ENCODE data around the gene KRT15.

Gene KRT15

DNA sequence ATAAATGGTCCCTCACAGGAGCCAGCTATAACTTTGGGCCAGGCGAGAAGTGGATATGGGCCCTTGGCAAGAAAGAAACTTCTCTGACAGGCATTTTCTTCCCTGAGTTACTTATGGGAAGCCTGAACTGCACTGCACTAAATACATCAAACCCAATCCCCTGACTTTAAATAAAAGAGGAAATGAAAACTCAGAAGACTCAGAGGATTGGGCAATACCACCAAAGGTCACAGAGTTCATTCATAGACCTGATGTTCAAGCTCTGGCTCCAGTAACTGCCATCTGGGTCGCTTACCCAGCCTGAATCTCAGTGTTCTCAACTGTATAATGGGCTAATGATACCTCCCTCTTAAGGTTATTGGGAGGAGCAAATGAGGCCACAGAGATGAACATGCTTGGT is 38.6 kb downstream of the KRT15 start:
- no peak for TF ChIP-seq CTCF (IDR thresholded peaks at IDR 0.05; ENCODE audit: low read depth, low read length)
- H3K9me3 ChIP-seq, result no peaks in the 10 kb centered on the region

DNA sequence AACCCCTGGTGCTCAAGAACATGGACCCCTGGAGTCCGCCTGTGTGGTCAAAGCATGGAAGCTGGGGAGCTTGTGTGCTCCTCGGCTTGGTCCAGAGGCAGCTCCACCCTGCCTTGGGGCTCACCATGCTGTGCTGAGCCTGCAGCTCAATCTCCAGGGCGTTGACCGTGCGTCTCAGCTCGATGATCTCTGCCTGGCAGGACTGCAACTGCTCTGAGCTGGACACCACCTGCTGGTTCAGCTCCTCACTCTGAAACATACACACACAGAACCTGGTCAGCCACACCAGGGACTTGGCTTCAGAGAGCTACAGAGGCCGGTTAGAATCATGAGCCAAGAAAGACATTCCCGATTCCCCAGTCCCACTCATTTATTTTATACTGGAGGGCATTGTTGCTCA is 40.5 kb downstream of the KRT15 start:
- H3K4me3 ChIP-seq (ENCODE audit: low read depth, low read length), result no peak overlapping the region
- no peaks in the 10 kb centered on the region for H3K27me3 ChIP-seq
- 0 out of 2 replicates have a peak, but pooled peaks cover under 1% of the 10 kb centered on the region for H3K4me1 ChIP-seq
- no peaks in the 10 kb centered on the region for H3K9me3 ChIP-seq
- no peak for DNase-seq
- no peak for TF ChIP-seq CTCF (IDR thresholded peaks at IDR 0.05; ENCODE audit: low read depth, low read length)
- no peaks in the 10 kb centered on the region for H3K36me3 ChIP-seq

More for the DNA sequence above, 38.6 kb downstream of the KRT15 start:
- no peak for DNase-seq
- Histone ChIP-seq H3K36me3 (no peaks in the 10 kb centered on the region), H3K4me1 (peaks cover 11% of the 10 kb centered on the region), H3K4me3 (ENCODE audit: low read depth, low read length) (no peak overlapping the region), H3K27me3 (no peaks in the 10 kb centered on the region)

DNA sequence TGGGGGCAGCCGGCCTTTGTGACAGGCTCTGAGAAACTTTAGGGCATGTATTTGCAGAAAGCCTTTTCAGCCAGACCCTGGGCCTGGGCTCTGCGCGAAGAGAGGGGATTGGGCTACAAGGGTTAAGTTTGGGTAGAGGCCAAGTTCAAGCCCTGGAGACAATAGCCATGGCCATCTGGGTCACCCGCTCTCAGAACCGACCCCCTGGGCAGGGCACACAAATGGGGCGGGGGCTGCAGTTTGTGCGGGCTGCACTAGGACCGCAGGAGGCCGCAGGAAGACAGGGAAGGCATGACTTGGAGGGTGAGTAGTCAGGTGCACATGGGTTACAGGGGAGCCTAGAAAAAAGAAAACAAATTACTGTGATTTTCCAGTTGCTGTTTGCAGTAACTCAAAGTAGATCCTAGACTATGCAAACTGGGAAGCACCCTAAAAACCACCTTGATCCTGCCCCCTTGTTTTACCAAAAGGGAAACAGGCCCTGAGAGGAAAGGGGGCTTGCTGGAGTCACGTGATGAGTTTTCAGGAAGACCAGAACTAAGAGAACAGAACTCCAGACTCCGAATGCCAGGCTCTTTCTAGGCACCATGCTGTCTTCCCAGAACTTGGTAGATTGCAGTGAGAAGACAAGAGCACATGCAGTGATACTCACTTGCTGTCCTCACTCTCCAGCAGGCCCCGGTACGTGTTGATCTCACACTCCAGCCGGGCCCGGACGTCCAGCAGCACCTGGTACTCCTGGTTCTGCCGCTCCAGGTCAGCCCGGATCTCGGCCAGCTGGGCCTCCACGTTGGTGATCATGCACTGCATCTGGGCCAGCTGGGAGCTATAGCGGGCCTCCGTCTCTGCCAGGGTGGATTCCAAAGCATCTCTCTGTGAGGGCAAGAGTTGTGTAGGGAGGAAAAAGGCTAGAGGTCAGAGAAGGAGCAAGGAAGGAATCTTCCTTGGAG is 41.5 kb downstream of the KRT15 start:
- Histone ChIP-seq H3K36me3 (no peaks in the 10 kb centered on the region), H3K4me1 (no peaks in the 10 kb centered on the region), H3K27me3 (no peaks in the 10 kb centered on the region), H3K9me3 (no peaks in the 10 kb centered on the region), H3K4me3 (ENCODE audit: low read depth, low read length) (no peak overlapping the region)
- no peak for TF ChIP-seq CTCF (IDR thresholded peaks at IDR 0.05; ENCODE audit: low read depth, low read length)
- no peak for DNase-seq

DNA sequence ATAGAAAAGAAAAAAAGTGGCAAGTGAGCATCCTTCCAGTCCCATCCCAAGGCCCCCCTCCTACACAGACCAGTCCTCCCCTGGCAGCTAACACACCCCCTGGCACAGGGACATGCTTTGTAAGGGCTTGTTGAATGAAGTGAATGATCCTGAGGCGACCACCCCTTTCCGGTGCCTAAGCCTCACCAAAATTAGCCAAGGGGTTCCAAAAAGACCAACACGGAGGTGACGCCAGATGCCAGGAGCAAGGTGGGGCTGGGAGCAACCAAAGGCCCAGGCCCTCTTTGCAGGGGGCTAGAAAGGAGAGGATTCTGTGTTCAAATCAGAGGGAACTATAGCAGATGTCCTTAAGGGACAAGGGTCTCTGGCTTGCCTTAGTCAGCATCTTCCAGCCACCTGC is 43.3 kb downstream of the KRT15 start:
- TF ChIP-seq CTCF (IDR thresholded peaks at IDR 0.05; ENCODE audit: low read depth, low read length), result no peak
- Histone ChIP-seq H3K4me1 (no peaks in the 10 kb centered on the region), H3K27me3 (no peaks in the 10 kb centered on the region), H3K9me3 (no peaks in the 10 kb centered on the region), H3K4me3 (ENCODE audit: low read depth, low read length) (no peak overlapping the region), H3K36me3 (no peaks in the 10 kb centered on the region)
- no peak for DNase-seq

- Histone ChIP-seq H3K4me3 (ENCODE audit: low read depth, low read length) (no peak overlapping the region), H3K4me1 (no peaks in the 10 kb centered on the region), H3K36me3 (no peaks in the 10 kb centered on the region), H3K27me3 (no peaks in the 10 kb centered on the region), H3K9me3 (no peaks in the 10 kb centered on the region)
- no peak for TF ChIP-seq CTCF (IDR thresholded peaks at IDR 0.05; ENCODE audit: low read depth, low read length)
- no peak for DNase-seq
Observed at GRCh38 chr17:41474863-41475262, 43.8 kb downstream of the KRT15 start.

DNA sequence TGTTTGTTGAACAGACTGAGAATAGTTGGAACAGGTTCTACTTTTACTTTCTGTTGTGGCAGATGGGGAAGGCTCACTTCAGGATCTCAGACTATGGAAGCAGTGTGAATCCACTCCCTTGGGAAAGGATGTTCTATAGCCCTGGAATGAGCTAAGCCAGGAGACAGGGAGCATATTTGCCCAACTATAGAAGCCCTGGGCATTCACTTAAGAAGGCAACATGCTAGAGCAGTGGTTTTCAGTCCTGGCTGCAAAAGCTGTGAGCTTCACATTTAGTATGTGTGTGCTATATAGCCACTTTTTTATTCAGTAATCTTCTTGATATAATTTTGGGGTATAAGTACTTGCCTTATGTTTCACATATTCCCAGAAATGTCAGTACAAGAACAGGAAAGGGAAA is 50.3 kb downstream of the KRT15 start:
- no peaks in the 10 kb centered on the region for H3K27me3 ChIP-seq
- no peak for TF ChIP-seq CTCF (IDR thresholded peaks at IDR 0.05; ENCODE audit: low read depth, low read length)

More for the DNA sequence above, 50.3 kb downstream of the KRT15 start:
- peaks cover 11% of the 10 kb centered on the region; the same call in 1 of the 2 replicates for H3K4me1 ChIP-seq
- H3K9me3 ChIP-seq, result no peaks in the 10 kb centered on the region
- H3K4me3 ChIP-seq (ENCODE audit: low read depth, low read length), result no peak overlapping the region
- no peak for DNase-seq
- H3K36me3 ChIP-seq, result no peaks in the 10 kb centered on the region

Data from BE2C (cell line).